Stimulated activated naive CD4-positive, alpha-beta T cell (primary cell): ENCODE data around the gene DNMBP.
"Not testable (repeated sequence)": the region's sequence is repeated elsewhere in the genome, so short reads cannot be mapped to it uniquely, and the experiment has no call there.

Source experiments
- DNase-seq, 6 experiments: peaks; one replicate each; lab custom pipeline; 2025; lab: John Stamatoyannopoulos, UW

DNMBP gene

GRCh38 chr10:99946051-99946450 is 63.7 kb downstream of the DNMBP start:
- not testable (repeated sequence) for DNase-seq

- no peak for DNase-seq
Measured at GRCh38 chr10:99945263-99945662, 64.5 kb downstream of the DNMBP start.

GRCh38 chr10:99944860-99945259 is 64.9 kb downstream of the DNMBP start:
- no peak for DNase-seq

- no peak for DNase-seq
Measured at GRCh38 chr10:99943908-99944307, 65.8 kb downstream of the DNMBP start.

- DNase-seq, result no peak
Measured at GRCh38 chr10:99941942-99942820, 67.6 kb downstream of the DNMBP start.

GRCh38 chr10:99938563-99938962 is 71.2 kb downstream of the DNMBP start:
- DNase-seq, result no peak

- no peak for DNase-seq
Measured at GRCh38 chr10:99937630-99938029, 72.1 kb downstream of the DNMBP start.

- DNase-seq, result not testable (repeated sequence)
Measured at GRCh38 chr10:99932203-99932957, 77.4 kb downstream of the DNMBP start.

- DNase-seq, result no peak
Measured at GRCh38 chr10:99930731-99931550, 78.8 kb downstream of the DNMBP start.

- no peak for DNase-seq
Measured at GRCh38 chr10:99929360-99929759, 80.4 kb downstream of the DNMBP start.

GRCh38 chr10:99927721-99928280 is 81.9 kb downstream of the DNMBP start:
- DNase-seq, result no peak

- no peak for DNase-seq
Measured at GRCh38 chr10:99926925-99927720, 82.6 kb downstream of the DNMBP start.

- no peak for DNase-seq
Measured at GRCh38 chr10:99924451-99925255, 85.1 kb downstream of the DNMBP start.

- no peak for DNase-seq
Measured at GRCh38 chr10:99921948-99922347, 87.8 kb downstream of the DNMBP start.

GRCh38 chr10:99920901-99921300 is 88.8 kb downstream of the DNMBP start:
- DNase-seq, result no peak

- no peak for DNase-seq
Measured at GRCh38 chr10:99920486-99920885, 89.3 kb downstream of the DNMBP start.

GRCh38 chr10:99917963-99918825 is 91.6 kb downstream of the DNMBP start:
- no peak for DNase-seq

GRCh38 chr10:99916776-99917175 is 93.0 kb downstream of the DNMBP start:
- DNase-seq, result no peak

- DNase-seq, result no peak
Measured at GRCh38 chr10:99915414-99915813, 94.3 kb downstream of the DNMBP start.
